Measurements from ENCODE around the gene GATB.

DNA sequence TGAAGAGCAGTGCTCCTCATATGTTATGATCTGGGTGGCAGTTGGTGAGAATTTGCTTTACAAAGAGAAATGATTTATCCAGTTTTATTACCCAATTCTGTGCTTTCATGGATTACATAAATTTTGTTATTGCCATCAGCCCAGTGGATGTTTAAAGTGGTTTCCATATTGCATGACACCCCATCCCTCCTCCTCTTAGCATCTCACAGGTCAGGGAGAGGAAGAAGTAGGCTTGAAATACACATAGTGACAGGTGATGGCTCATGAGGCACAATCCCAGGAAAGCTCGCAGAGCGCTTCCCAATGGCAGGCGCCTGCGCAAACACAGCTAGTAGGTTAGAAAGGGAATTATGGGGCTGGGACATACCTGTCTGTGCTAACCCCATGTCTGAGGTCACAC is 47.7 kb upstream of the GATB start:
- TF ChIP-seq, protein P1, sequence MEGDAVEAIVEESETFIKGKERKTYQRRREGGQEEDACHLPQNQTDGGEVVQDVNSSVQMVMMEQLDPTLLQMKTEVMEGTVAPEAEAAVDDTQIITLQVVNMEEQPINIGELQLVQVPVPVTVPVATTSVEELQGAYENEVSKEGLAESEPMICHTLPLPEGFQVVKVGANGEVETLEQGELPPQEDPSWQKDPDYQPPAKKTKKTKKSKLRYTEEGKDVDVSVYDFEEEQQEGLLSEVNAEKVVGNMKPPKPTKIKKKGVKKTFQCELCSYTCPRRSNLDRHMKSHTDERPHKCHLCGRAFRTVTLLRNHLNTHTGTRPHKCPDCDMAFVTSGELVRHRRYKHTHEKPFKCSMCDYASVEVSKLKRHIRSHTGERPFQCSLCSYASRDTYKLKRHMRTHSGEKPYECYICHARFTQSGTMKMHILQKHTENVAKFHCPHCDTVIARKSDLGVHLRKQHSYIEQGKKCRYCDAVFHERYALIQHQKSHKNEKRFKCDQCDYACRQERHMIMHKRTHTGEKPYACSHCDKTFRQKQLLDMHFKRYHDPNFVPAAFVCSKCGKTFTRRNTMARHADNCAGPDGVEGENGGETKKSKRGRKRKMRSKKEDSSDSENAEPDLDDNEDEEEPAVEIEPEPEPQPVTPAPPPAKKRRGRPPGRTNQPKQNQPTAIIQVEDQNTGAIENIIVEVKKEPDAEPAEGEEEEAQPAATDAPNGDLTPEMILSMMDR (IDR thresholded peaks at IDR 0.05 in 8 of 11, conservative IDR thresholded peaks at IDR 0.05 in 3 of 11) = no peak
- TF ChIP-seq POLR2A (IDR thresholded peaks at IDR 0.05) = no peak
